Activated CD8-positive, alpha-beta memory T cell treated with anti-CD3 and anti-CD28 coated beads, Interleukin-2, amount 50 U/mL, for 24 hours (primary cell): ENCODE results near the gene MORN5.

Experiments used
- DNase-seq: peaks from one replicate; pipeline ENCODE4 v3.0.0-alpha.2; 2020; ENCODE audit errors: extremely low read depth

MORN5 gene

GRCh38 chr9:122190597-122191381 is 31.1 kb downstream of the MORN5 start:
- DNase-seq: no peak

GRCh38 chr9:122191584-122191983 is 31.9 kb downstream of the MORN5 start:
- DNase-seq: no peak

GRCh38 chr9:122192261-122192875 is 32.7 kb downstream of the MORN5 start:
- DNase-seq: no peak

GRCh38 chr9:122192914-122193525 is 33.3 kb downstream of the MORN5 start:
- DNase-seq: no peak

GRCh38 chr9:122193651-122194050 is 33.9 kb downstream of the MORN5 start:
- DNase-seq: no peak

GRCh38 chr9:122195875-122196274 is 36.2 kb downstream of the MORN5 start:
- DNase-seq: no peak

GRCh38 chr9:122197426-122197825 is 37.7 kb downstream of the MORN5 start:
- no peak for DNase-seq

- DNase-seq: no peak
These were observed 38.2 kb downstream of the MORN5 start for GRCh38 chr9:122197882-122198281.

- no peak for DNase-seq
These were observed 41.4 kb downstream of the MORN5 start for GRCh38 chr9:122200960-122201595.

- DNase-seq: no peak
These were observed 41.9 kb downstream of the MORN5 start for GRCh38 chr9:122201641-122202040.

GRCh38 chr9:122202111-122202510 is 42.4 kb downstream of the MORN5 start:
- DNase-seq: no peak

- no peak for DNase-seq
These were observed 44.3 kb downstream of the MORN5 start for GRCh38 chr9:122204055-122204454.

- no peak for DNase-seq
These were observed 44.8 kb downstream of the MORN5 start for GRCh38 chr9:122204491-122204890.

- DNase-seq: no peak
These were observed 45.5 kb downstream of the MORN5 start for GRCh38 chr9:122205176-122205575.

GRCh38 chr9:122206118-122207046 is 46.7 kb downstream of the MORN5 start:
- no peak for DNase-seq

- DNase-seq: no peak
These were observed 47.4 kb downstream of the MORN5 start for GRCh38 chr9:122207096-122207495.

- no peak for DNase-seq
These were observed 49.7 kb downstream of the MORN5 start for GRCh38 chr9:122209451-122209850.

- no peak for DNase-seq
These were observed 52.8 kb downstream of the MORN5 start for GRCh38 chr9:122212473-122213004.

- no peak for DNase-seq
These were observed 53.4 kb downstream of the MORN5 start for GRCh38 chr9:122213102-122213588.

GRCh38 chr9:122213589-122214413 is 54.1 kb downstream of the MORN5 start:
- no peak for DNase-seq
